Lower leg skin (tissue), 3 donors: ENCODE measurements around the gene KPNA1.

Experiments used
- CTCF ChIP-seq, 3 donors: fragments of 450-650 bp; IDR thresholded peaks; one replicate each; pipeline ENCODE4 v1.5.1; 2016; ENCODE audit warnings: antibody characterized with exemption in 3 of 3, mild to moderate bottlenecking in 3 of 3, moderate library complexity in 2 of 3
- POLR2A ChIP-seq, 2 donors: fragments of 450-650 bp; IDR thresholded peaks; one replicate each; pipeline ENCODE4 v1.6.1; 2016 to 2017; ENCODE audit warnings: antibody characterized with exemption in 2 of 2, mild to moderate bottlenecking in 1 of 2, moderate library complexity in 1 of 2

GRCh38 chr3:122558605-122559004 lies 43.9 kb upstream of the KPNA1 start:
- TF ChIP-seq CTCF (IDR thresholded peaks at IDR 0.05): no peak
- TF ChIP-seq POLR2A (IDR thresholded peaks at IDR 0.05): no peak
